Measurements from ENCODE around the gene PICALM.

PICALM gene

GRCh38 chr11:86081455-86081854 is 12.6 kb upstream of the PICALM start:
- H3K27me3 ChIP-seq (ENCODE audit: insufficient read depth, poor library complexity, severe bottlenecking): no peaks in the 10 kb centered on the region
- no peaks in the 10 kb centered on the region for H3K4me1 ChIP-seq (ENCODE audit: insufficient read depth, poor library complexity, severe bottlenecking)
- ATAC-seq (ENCODE audit: low read depth): no peak
- no peak overlapping the region for H3K4me3 ChIP-seq (ENCODE audit: severe bottlenecking)
- H3K27ac ChIP-seq (ENCODE audit: poor library complexity, severe bottlenecking): no peak overlapping the region
- no peak for TF ChIP-seq CTCF (IDR thresholded peaks at IDR 0.05; ENCODE audit: poor library complexity, severe bottlenecking)
- H3K36me3 ChIP-seq (ENCODE audit: low read depth): no peaks in the 10 kb centered on the region
- H3K9me3 ChIP-seq (ENCODE audit: severe bottlenecking): no peaks in the 10 kb centered on the region
- DNase-seq (ENCODE audit: low spot score): no peak

DNA sequence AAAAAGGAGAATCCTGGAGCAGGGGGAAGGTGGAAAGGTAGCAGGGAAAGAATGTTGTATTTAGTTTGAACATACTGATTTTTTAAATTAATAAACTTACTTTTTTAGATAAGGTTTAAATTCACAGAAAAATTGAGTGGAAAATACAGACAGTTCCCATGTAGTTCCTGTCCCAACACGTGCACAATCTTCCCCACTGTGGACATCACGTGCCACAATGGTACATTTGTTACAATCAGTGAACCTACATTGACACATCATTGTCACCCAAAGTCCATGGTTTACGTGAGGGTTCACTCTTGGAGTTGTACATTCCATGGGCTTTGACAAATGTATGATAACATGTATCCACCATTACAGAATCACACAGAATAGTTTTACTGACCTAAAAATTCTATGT is 10.5 kb upstream of the PICALM start:
- no peak for TF ChIP-seq CTCF (IDR thresholded peaks at IDR 0.05; ENCODE audit: poor library complexity, severe bottlenecking)
- H3K4me1 ChIP-seq (ENCODE audit: insufficient read depth, poor library complexity, severe bottlenecking): no peaks in the 10 kb centered on the region
- no peak overlapping the region for H3K4me3 ChIP-seq (ENCODE audit: severe bottlenecking)
- no peaks in the 10 kb centered on the region for H3K9me3 ChIP-seq (ENCODE audit: severe bottlenecking)
- DNase-seq (ENCODE audit: low spot score): no peak
- ATAC-seq (ENCODE audit: low read depth): no peak
- H3K27ac ChIP-seq (ENCODE audit: poor library complexity, severe bottlenecking): no peak overlapping the region
- H3K27me3 ChIP-seq (ENCODE audit: insufficient read depth, poor library complexity, severe bottlenecking): no peaks in the 10 kb centered on the region
- H3K36me3 ChIP-seq (ENCODE audit: low read depth): no peaks in the 10 kb centered on the region

- TF ChIP-seq CTCF (IDR thresholded peaks at IDR 0.05; ENCODE audit: poor library complexity, severe bottlenecking): no peak
- no peaks in the 10 kb centered on the region for H3K9me3 ChIP-seq (ENCODE audit: severe bottlenecking)
- ATAC-seq (ENCODE audit: low read depth): no peak
- H3K36me3 ChIP-seq (ENCODE audit: low read depth): no peaks in the 10 kb centered on the region
- no peak for DNase-seq (ENCODE audit: low spot score)
- no peak overlapping the region for H3K27ac ChIP-seq (ENCODE audit: poor library complexity, severe bottlenecking)
- H3K4me1 ChIP-seq (ENCODE audit: insufficient read depth, poor library complexity, severe bottlenecking): peaks cover 11% of the 10 kb centered on the region
- no peak overlapping the region for H3K4me3 ChIP-seq (ENCODE audit: severe bottlenecking)
- no peaks in the 10 kb centered on the region for H3K27me3 ChIP-seq (ENCODE audit: insufficient read depth, poor library complexity, severe bottlenecking)
Observed at GRCh38 chr11:86073948-86074347, 5.1 kb upstream of the PICALM start.

DNA sequence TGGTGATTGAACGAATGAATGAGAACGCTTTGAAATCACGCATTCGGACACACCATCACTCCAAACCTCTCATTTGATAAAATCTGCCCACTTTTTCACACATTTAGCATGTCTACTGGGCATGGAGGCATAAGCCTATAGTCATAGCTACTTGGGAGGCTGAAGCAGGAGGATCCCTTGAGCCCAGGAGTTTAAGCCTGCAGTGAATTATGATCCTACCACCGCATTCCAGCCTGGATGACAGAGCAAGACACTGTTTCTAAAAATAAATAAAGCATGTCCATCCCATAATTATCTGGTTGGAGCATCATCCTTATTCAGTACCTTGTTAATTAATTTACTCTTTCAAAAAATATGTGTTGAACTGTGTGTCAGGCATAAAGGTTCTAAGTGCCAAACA is 3.3 kb upstream of the PICALM start:
- no peak for ATAC-seq (ENCODE audit: low read depth)
- peaks cover 11% of the 10 kb centered on the region for H3K4me1 ChIP-seq (ENCODE audit: insufficient read depth, poor library complexity, severe bottlenecking)

More for the DNA sequence above, 3.3 kb upstream of the PICALM start:
- Histone ChIP-seq H3K27ac (ENCODE audit: poor library complexity, severe bottlenecking) (no peak overlapping the region), H3K4me3 (ENCODE audit: severe bottlenecking) (no peak overlapping the region), H3K36me3 (ENCODE audit: low read depth) (no peaks in the 10 kb centered on the region), H3K27me3 (ENCODE audit: insufficient read depth, poor library complexity, severe bottlenecking) (no peaks in the 10 kb centered on the region), H3K9me3 (ENCODE audit: severe bottlenecking) (no peaks in the 10 kb centered on the region)
- no peak for DNase-seq (ENCODE audit: low spot score)
- no peak for TF ChIP-seq CTCF (IDR thresholded peaks at IDR 0.05; ENCODE audit: poor library complexity, severe bottlenecking)

Measured in RWPE2 (cell line).